ENCODE data around the gene SSNA1. TPM values are rescaled to one million over a fixed set of nuclear protein-coding genes. Genes with fewer than 3 reads are reported as not detected.

The SSNA1 gene
- polyA plus RNA-seq, 1 experiment: 35.0 TPM

DNA sequence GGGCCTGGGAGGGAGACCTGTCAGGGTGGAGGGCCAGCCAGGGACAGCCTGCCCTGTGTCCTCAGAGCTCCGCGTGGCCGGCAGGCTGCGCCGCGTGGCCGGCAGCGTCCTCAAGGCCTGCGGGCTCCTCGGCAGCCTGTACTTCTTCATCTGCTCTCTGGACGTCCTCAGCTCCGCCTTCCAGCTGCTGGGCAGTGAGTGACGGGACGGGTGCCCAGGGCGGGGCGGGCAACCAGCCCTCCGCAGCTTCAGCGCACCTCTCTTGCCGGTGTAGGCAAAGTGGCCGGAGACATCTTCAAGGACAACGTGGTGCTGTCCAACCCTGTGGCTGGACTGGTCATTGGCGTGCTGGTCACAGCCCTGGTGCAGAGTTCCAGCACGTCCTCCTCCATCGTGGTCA lies 44.0 kb downstream of the SSNA1 start:
- H3K9me3 ChIP-seq (ENCODE audit: control insufficient read depth, insufficient read depth, low read length): no peaks in the 10 kb centered on the region; the same call in 1 of the 2 replicates
- H3K27me3 ChIP-seq (ENCODE audit: control insufficient read depth, insufficient read depth, low read length): no peaks in the 10 kb centered on the region
- no peak overlapping the region for H3K27ac ChIP-seq (ENCODE audit: low read depth, low read length)
- POLR2A ChIA-PET: no interaction called here
- no peak for TF ChIP-seq CTCF (IDR thresholded peaks at IDR 0.05; ENCODE audit: low read depth, low read length)
- H3K4me3 ChIP-seq (ENCODE audit: low read depth, low read length): no peak overlapping the region
- no peak for DNase-seq (ENCODE audit: low read depth, low spot score)
- CTCF ChIA-PET: no interaction called here

DNA sequence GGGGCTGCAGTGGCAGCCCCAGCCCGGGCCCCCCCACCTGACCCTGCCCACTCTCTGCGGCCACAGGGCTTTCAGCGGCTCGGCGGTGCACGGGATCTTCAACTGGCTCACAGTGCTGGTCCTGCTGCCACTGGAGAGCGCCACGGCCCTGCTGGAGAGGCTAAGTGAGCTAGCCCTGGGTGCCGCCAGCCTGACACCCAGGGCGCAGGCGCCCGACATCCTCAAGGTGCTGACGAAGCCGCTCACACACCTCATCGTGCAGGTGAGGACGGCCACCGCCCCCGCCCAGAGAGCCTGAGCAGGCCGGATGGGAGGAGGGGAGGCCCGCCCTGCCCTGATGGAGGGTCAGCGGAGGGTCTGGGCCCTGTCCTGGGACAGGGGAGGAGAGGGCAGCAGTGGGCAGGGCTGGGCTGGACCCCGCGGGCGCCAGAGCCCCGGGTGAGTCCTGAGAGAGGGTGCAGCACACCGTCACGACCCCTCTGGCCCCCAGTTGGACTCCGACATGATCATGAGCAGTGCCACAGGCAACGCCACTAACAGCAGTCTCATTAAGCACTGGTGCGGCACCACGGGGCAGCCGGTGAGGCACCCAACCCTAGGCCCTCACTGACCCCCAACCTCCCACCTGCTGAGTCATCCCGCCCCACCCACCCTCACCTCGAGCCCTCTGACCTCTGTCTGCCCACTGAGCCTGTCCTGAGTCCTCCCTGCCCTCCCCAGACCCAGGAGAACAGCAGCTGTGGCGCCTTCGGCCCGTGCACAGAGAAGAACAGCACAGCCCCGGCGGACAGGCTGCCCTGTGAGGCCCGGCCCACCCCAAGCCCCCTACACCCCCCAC lies 44.9 kb downstream of the SSNA1 start:
- POLR2A ChIA-PET: interaction anchor here (0.5 kb wide), 1 partner anchor 110 kb away, joined by 11 read pairs; no protein-coding TSS in a partner anchor
- H3K27ac ChIP-seq (ENCODE audit: low read depth, low read length): no peak overlapping the region
- TF ChIP-seq CTCF (IDR thresholded peaks at IDR 0.05; ENCODE audit: low read depth, low read length): no peak
- no peaks in the 10 kb centered on the region for H3K27me3 ChIP-seq (ENCODE audit: control insufficient read depth, insufficient read depth, low read length)
- CTCF ChIA-PET: no interaction called here
- H3K9me3 ChIP-seq (ENCODE audit: control insufficient read depth, insufficient read depth, low read length): no peaks in the 10 kb centered on the region; the same call in 1 of the 2 replicates
- no peak for DNase-seq (ENCODE audit: low read depth, low spot score)
- no peak overlapping the region for H3K4me3 ChIP-seq (ENCODE audit: low read depth, low read length)

GRCh38 chr9:137234055-137234697 lies 45.7 kb downstream of the SSNA1 start:
- Histone ChIP-seq H3K4me3 (ENCODE audit: low read depth, low read length) (no peak overlapping the region), H3K9me3 (ENCODE audit: control insufficient read depth, insufficient read depth, low read length) (no peaks in the 10 kb centered on the region; the same call in 1 of the 2 replicates), H3K27ac (ENCODE audit: low read depth, low read length) (no peak overlapping the region), H3K27me3 (ENCODE audit: control insufficient read depth, insufficient read depth, low read length) (no peaks in the 10 kb centered on the region)
- no peak for TF ChIP-seq CTCF (IDR thresholded peaks at IDR 0.05; ENCODE audit: low read depth, low read length)
- ChIA-PET POLR2A (interaction anchor here (0.5 kb wide), 1 partner anchor 111 kb away, joined by 11 read pairs; no protein-coding TSS in a partner anchor), CTCF (interaction anchor here (0.6 kb wide), 1 partner anchor 188 kb away, joined by 3 read pairs; the partner anchor contains the start of gene NPDC1)
- DNase-seq (ENCODE audit: low read depth, low spot score): no peak

DNA sequence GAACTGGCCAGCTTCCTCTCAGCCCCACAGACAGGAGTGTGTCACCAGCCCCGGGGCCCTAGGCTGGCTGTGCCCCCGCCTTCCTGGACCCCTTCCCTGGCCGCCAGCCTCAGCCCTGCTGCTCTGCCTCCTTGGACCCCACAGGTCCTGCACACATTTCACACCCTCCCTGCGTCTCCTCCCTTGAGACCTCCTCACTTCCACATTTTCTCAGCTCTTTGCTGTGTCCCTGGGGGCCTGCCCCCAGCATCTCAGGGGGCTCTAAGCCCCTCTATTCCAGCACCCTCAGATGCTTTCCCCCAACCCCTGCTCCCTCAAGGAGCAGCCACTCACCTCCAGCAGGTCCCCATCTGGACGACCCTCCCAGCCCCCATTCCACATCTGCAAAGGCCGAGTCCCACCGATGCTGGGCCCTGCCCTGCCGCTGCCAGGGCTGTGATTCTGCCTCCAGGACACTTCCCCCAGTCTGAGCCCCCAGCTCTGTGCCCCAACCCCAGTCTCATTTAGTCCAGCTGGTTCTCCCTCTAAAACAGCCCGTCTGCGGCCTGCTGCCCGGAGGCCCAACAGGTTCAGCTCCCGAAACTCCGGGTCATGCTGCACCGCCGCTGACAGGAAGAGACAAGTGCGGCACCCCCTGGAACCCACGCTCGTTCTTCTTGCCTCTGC lies 46.4 kb downstream of the SSNA1 start:
- ChIA-PET POLR2A (no interaction called here), CTCF (interaction anchor here (0.6 kb wide), 1 partner anchor 189 kb away, joined by 3 read pairs; the partner anchor contains the start of gene NPDC1)
- no peak for DNase-seq (ENCODE audit: low read depth, low spot score)
- Histone ChIP-seq H3K27ac (ENCODE audit: low read depth, low read length) (no peak overlapping the region), H3K9me3 (ENCODE audit: control insufficient read depth, insufficient read depth, low read length) (no peaks in the 10 kb centered on the region; the same call in 1 of the 2 replicates), H3K27me3 (ENCODE audit: control insufficient read depth, insufficient read depth, low read length) (no peaks in the 10 kb centered on the region), H3K4me3 (ENCODE audit: low read depth, low read length) (no peak overlapping the region)
- no peak for TF ChIP-seq CTCF (IDR thresholded peaks at IDR 0.05; ENCODE audit: low read depth, low read length)
